ENCODE results near the gene TNC. TPM values are rescaled to one million over a fixed set of nuclear protein-coding genes. Genes with fewer than 3 reads are reported as not detected.

The TNC gene
- total RNA-seq, 1 donor from 2014 or later: 52.9 TPM

DNA sequence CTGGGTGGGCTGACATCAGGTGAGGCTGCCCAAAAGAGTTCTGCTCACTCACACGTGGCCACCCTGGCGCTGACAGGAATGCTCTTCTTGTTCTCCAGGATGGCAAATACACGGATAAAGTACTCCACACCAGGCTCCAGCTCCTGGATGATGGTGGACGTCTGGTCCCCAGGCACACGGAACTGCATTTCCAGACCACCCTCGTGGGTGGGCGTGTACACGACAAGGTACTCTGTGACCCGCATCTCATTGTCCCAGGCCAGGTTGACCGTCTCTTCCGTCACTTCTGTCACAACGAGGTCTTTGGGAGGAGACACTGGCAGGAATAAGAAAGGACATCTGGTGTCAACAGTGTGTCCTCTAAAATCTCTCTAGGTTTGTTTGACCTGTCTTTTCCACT, 33.8 kb downstream of the TNC start:
- TF ChIP-seq, protein P1, sequence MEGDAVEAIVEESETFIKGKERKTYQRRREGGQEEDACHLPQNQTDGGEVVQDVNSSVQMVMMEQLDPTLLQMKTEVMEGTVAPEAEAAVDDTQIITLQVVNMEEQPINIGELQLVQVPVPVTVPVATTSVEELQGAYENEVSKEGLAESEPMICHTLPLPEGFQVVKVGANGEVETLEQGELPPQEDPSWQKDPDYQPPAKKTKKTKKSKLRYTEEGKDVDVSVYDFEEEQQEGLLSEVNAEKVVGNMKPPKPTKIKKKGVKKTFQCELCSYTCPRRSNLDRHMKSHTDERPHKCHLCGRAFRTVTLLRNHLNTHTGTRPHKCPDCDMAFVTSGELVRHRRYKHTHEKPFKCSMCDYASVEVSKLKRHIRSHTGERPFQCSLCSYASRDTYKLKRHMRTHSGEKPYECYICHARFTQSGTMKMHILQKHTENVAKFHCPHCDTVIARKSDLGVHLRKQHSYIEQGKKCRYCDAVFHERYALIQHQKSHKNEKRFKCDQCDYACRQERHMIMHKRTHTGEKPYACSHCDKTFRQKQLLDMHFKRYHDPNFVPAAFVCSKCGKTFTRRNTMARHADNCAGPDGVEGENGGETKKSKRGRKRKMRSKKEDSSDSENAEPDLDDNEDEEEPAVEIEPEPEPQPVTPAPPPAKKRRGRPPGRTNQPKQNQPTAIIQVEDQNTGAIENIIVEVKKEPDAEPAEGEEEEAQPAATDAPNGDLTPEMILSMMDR (IDR thresholded peaks at IDR 0.05): no peak
- DNase-seq: no peak

DNA sequence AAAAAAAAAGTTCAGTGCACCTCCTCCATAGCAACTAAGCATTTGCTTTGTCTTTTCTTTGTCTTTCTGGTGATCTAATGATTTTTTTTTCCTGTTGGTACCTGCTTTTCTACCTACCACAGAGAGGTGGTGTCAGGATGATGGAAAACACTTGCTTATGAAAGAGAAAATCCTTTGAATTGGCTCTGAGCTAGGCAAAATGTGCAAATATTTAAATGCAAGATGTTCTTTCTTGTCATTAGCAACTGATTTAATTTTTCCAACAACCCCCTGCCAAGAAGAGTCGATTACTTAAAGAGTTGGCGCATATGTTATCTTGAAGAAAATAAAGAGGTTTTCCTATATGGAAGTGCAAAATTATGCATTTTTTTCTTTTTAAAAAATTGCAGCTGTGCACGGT, 37.7 kb downstream of the TNC start:
- intact Hi-C loops (cut with DNase I): no loop called here
- Histone ChIP-seq H3K27me3 (no peaks in the 10 kb centered on the region), H3K9me3 (no peaks in the 10 kb centered on the region), H3K4me3 (no peak overlapping the region), H3K27ac (no peak overlapping the region), H3K4me1 (no peaks in the 10 kb centered on the region), H3K36me3 (no peaks in the 10 kb centered on the region)
- DNase-seq (no peak), ATAC-seq (no peak)
- TF ChIP-seq, protein P1 (IDR thresholded peaks at IDR 0.05): no peak

More for the DNA sequence above, 33.8 kb downstream of the TNC start:
- no peaks in the 10 kb centered on the region for H3K36me3 ChIP-seq
- intact Hi-C loops (cut with DNase I): no loop called here
- no peaks in the 10 kb centered on the region for H3K27me3 ChIP-seq
- ATAC-seq: no peak
- H3K9me3 ChIP-seq: no peaks in the 10 kb centered on the region
- H3K27ac ChIP-seq: no peak overlapping the region
- no peak overlapping the region for H3K4me3 ChIP-seq
- H3K4me1 ChIP-seq: no peaks in the 10 kb centered on the region

DNA sequence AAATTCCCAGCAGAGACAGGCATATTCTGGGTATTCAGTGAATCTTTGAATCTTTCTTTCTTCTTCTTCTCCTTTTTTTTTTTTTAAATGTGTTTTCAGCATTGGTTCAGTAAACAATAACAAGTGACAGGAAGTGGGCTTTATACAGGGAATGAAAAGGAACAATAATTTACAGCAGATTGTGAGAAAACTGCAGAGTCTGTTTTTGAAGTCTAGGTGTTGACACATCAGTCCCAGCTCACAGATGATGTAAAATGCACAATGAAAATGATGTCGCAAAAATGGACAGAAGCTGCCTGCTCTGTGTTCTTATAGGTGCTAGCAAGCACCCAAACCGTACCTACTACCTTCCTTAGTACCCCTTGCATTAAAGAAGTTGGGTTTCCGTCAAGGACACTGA, 38.8 kb downstream of the TNC start:
- H3K27me3 ChIP-seq: no peaks in the 10 kb centered on the region
- ATAC-seq: no peak
- H3K4me3 ChIP-seq: no peak overlapping the region
- TF ChIP-seq, protein P1 (IDR thresholded peaks at IDR 0.05): no peak
- intact Hi-C loops (cut with DNase I): no loop called here
- no peaks in the 10 kb centered on the region for H3K9me3 ChIP-seq
- H3K4me1 ChIP-seq: no peaks in the 10 kb centered on the region
- no peak for DNase-seq
- H3K36me3 ChIP-seq: no peaks in the 10 kb centered on the region
- no peak overlapping the region for H3K27ac ChIP-seq

DNA sequence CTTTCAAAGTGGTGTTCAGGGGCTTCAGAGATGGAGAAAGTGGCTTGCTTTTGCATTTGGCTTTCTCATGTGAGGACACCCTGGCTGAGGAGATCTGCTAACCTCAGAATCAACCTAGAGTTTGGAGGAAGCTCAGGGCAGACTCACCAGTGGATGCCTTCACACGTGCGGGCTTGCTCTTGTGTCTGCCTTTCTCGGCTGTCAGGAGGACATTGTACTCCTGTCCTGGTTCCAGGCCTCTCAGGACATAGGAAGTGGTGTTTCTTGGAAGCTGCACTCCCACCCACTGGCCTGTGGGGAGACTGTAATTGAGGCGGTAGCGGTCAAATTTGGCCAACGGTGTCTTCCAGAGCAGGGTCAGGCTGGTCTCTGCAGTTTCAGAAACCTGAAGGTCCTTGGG, 44.5 kb downstream of the TNC start:
- Histone ChIP-seq H3K9me3 (no peaks in the 10 kb centered on the region), H3K27ac (no peak overlapping the region), H3K4me1 (no peaks in the 10 kb centered on the region), H3K27me3 (no peaks in the 10 kb centered on the region), H3K36me3 (no peaks in the 10 kb centered on the region), H3K4me3 (no peak overlapping the region)
- intact Hi-C loops (cut with DNase I): no loop called here
- ATAC-seq: no peak
- TF ChIP-seq, protein P1 (IDR thresholded peaks at IDR 0.05): no peak
- DNase-seq: no peak

DNA sequence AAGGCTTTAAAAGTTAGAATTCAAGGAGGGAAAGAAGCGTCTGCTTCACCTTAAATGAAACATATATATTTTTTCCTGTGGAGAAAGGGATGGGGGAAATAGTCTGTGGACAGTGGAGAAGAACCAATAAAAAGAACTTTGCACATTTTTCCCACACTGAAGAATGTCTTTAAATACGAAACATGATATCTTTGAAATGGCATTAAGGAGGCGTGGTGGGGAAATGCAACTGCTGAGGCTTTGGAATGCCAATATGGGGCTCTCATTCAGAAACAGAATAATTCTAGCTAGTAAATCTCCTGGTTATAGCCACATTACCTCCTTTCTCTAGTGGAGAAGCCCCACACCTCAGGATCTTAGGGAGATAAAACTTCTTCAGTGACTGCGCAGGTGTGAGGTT, 46.8 kb downstream of the TNC start:
- intact Hi-C loops (cut with DNase I): no loop called here
- H3K27ac ChIP-seq: no peak overlapping the region
- H3K9me3 ChIP-seq: no peaks in the 10 kb centered on the region
- H3K4me3 ChIP-seq: no peak overlapping the region
- DNase-seq (no peak), ATAC-seq (no peak)
- TF ChIP-seq, protein P1 (IDR thresholded peaks at IDR 0.05): no peak
- no peaks in the 10 kb centered on the region for H3K36me3 ChIP-seq
- H3K27me3 ChIP-seq: no peaks in the 10 kb centered on the region
- no peaks in the 10 kb centered on the region for H3K4me1 ChIP-seq

DNA sequence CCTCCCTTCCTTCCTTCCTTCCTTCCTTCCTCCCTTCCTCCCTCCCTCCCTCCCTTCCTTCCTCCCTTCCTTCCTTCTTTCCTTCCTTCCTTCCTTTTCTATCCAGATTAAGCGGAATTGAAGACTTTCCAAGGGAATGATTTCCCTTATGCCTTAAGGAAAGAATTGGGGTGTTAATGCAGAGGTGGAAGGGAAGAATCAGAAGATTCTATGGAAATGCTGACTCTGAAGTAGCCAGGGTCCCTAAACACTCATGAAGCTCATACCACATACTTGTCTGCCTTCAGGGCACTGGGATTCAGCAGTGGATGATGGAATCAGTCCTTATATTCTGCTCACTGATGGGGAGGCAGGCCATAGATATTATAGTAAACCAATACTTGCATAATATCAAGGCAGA, 48.2 kb downstream of the TNC start:
- ATAC-seq (no peak), DNase-seq (no peak)
- H3K27ac ChIP-seq: no peak overlapping the region
- no peaks in the 10 kb centered on the region for H3K27me3 ChIP-seq
- no peaks in the 10 kb centered on the region for H3K9me3 ChIP-seq
- H3K4me3 ChIP-seq: no peak overlapping the region
- no peaks in the 10 kb centered on the region for H3K4me1 ChIP-seq
- no peaks in the 10 kb centered on the region for H3K36me3 ChIP-seq
- TF ChIP-seq, protein P1 (IDR thresholded peaks at IDR 0.05): no peak
- intact Hi-C loops (cut with DNase I): no loop called here

Data from upper lobe of right lung (tissue), 1 donor.